Colonic mucosa (tissue), 4 donors: Measurements from ENCODE around the gene VSX1. TPM values are rescaled to one million over a fixed set of nuclear protein-coding genes. Genes with fewer than 3 reads are reported as not detected.

Experiments
- DNase-seq: peaks from one replicate; pipeline ENCODE4 v3.0.0-alpha.2; 2020
- H3K27ac ChIP-seq: fragments of 200-600 bp; one replicate; pipeline ENCODE4 v1.8.0; 2021
- H3K27me3 ChIP-seq: fragments of 200-600 bp; one replicate; pipeline ENCODE4 v1.8.0; 2021
- H3K36me3 ChIP-seq: fragments of 200-600 bp; one replicate; pipeline ENCODE4 v1.8.0; 2021
- H3K4me1 ChIP-seq: fragments of 200-600 bp; one replicate; pipeline ENCODE4 v1.8.0; 2021; ENCODE audit warnings: mild to moderate bottlenecking
- H3K4me3 ChIP-seq: fragments of 200-600 bp; one replicate; pipeline ENCODE4 v1.8.0; 2021
- H3K9ac ChIP-seq, 2 donors: one replicate each; pipeline ENCODE4 v1.7.0; 2013; ENCODE audit warnings: control low read depth in 2 of 2, low read depth in 2 of 2, low read length in 2 of 2
- H3K9me3 ChIP-seq: fragments of 200-600 bp; one replicate; pipeline ENCODE4 v1.8.0; 2021
- CTCF ChIP-seq: fragments of 200-600 bp; IDR thresholded peaks from one replicate; pipeline ENCODE4 v1.8.0; 2022; ENCODE audit warnings: antibody characterized with exemption, mild to moderate bottlenecking
- intact Hi-C: fragments of 100-400 bp; cut with DNase I; formaldehyde crosslinking; loops from one replicate; pipeline ENCODE4 v1.14.1; 2022
- total RNA-seq, 2 donors: library from RNA; stranded (reverse); fragmentation: NEBNext Ultra II Directional in 1 of 2; extraction: Animal tissue kit (Norgen Biotek cat#: 25700) in 1 of 2; gene quantifications; one replicate each; pipeline ENCODE4 v1.2.1, GENCODE V29; 2021
- donor health status: healthy.
- donor health status: DM: no; HTN: no; CAD: no.
- donor health status: DM: no; HTN: no; CAD: no.

Gene VSX1
- total RNA-seq, 2 donors from 2014 or later: not detected

- intact Hi-C loops: no loop called here
- Histone ChIP-seq H3K4me3 (no peak overlapping the region), H3K4me1 (peaks cover 10% of the 10 kb centered on the region), H3K9me3 (no peaks in the 10 kb centered on the region), H3K36me3 (no peaks in the 10 kb centered on the region), H3K9ac (no peak overlapping the region), H3K27me3 (no peaks in the 10 kb centered on the region), H3K27ac (no peak overlapping the region)
- no peak for TF ChIP-seq CTCF
- no peak for DNase-seq
Measured at GRCh38 chr20:25046736-25047666, 34.9 kb downstream of the VSX1 start.

GRCh38 chr20:25046181-25046641 lies 35.7 kb downstream of the VSX1 start:
- no peak for DNase-seq
- TF ChIP-seq CTCF: no peak
- no peak overlapping the region for H3K27ac ChIP-seq

GRCh38 chr20:25045343-25045712 lies 36.6 kb downstream of the VSX1 start:
- no peak overlapping the region for H3K4me3 ChIP-seq
- no peak overlapping the region for H3K9ac ChIP-seq
- DNase-seq: no peak
- no peak overlapping the region for H3K27ac ChIP-seq
- H3K27me3 ChIP-seq: no peaks in the 10 kb centered on the region
- intact Hi-C loops: no loop called here
- no peak for TF ChIP-seq CTCF
- no peaks in the 10 kb centered on the region for H3K9me3 ChIP-seq
- peaks cover 15% of the 10 kb centered on the region for H3K4me1 ChIP-seq
- no peaks in the 10 kb centered on the region for H3K36me3 ChIP-seq

More at GRCh38 chr20:25046181-25046641, 35.7 kb downstream of the VSX1 start:
- Histone ChIP-seq H3K4me3 (no peak overlapping the region), H3K36me3 (no peaks in the 10 kb centered on the region), H3K9ac (no peak overlapping the region), H3K27me3 (no peaks in the 10 kb centered on the region), H3K9me3 (no peaks in the 10 kb centered on the region), H3K4me1 (peaks cover 12% of the 10 kb centered on the region)
- intact Hi-C loops: no loop called here

- intact Hi-C loops: no loop called here
- Histone ChIP-seq H3K27me3 (no peaks in the 10 kb centered on the region), H3K9me3 (no peaks in the 10 kb centered on the region), H3K9ac (no peak overlapping the region), H3K4me3 (no peak overlapping the region), H3K4me1 (peaks cover 21% of the 10 kb centered on the region), H3K36me3 (no peaks in the 10 kb centered on the region), H3K27ac (no peak overlapping the region)
- no peak for TF ChIP-seq CTCF
- no peak for DNase-seq
Measured at GRCh38 chr20:25044660-25045342, 37.1 kb downstream of the VSX1 start.

GRCh38 chr20:25044261-25044560 lies 37.7 kb downstream of the VSX1 start:
- intact Hi-C loops: no loop called here
- Histone ChIP-seq H3K4me1 (peaks cover 26% of the 10 kb centered on the region), H3K27ac (no peak overlapping the region), H3K9me3 (no peaks in the 10 kb centered on the region), H3K4me3 (no peak overlapping the region), H3K27me3 (no peaks in the 10 kb centered on the region), H3K36me3 (no peaks in the 10 kb centered on the region), H3K9ac (no peak overlapping the region)
- TF ChIP-seq CTCF: no peak
- no peak for DNase-seq
